ENCODE data around the gene LIPA.

DNA sequence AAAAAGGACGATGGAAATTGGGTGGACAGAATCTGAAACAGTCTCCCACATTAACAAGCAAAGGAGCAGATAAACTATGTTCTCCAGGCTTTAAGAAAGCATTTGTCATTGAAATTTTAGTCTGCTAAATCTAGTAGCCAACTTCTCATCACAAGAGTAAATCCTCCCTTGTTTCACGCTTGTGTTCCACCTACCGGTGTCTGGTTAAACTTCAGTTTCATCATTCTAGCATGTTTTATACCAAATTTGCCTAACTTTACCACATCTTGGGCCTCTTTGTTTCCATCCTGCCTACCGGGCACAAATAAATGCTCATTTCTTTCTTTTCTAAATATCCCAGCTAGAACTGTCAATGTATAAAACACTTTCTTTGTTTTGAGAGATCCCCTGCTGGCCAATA lies 5.8 kb downstream of the LIPA start:
- no peak for TF ChIP-seq CTCF (IDR thresholded peaks at IDR 0.05)
- TF ChIP-seq MAX (CRISPR knock-in tag; IDR thresholded peaks at IDR 0.05), result no peak
- no peak for TF ChIP-seq JUN (CRISPR knock-in tag; IDR thresholded peaks at IDR 0.05)
